ENCODE measurements around the gene LRRC30. TPM values are rescaled to one million over a fixed set of nuclear protein-coding genes. Genes with fewer than 3 reads are reported as not detected.
A peak's percentile ranks its signal among the peaks of the same experiment; 100 is the strongest.

Gene LRRC30
- total RNA-seq, 1 donor from 2014 or later = not detected

- Histone ChIP-seq H3K9me3 (replicated peaks) (no peaks in the 10 kb centered on the region), H3K27ac (replicated peaks) (peak overlapping the region; percentile 77), H3K27me3 (ENCODE audit: low read depth) (no peaks in the 10 kb centered on the region), H3K4me3 (no peak overlapping the region), H3K4me1 (peaks cover 43% of the 10 kb centered on the region), H3K36me3 (no peaks in the 10 kb centered on the region)
- intact Hi-C loops (cut with micrococcal nuclease) = no loop called here
- TF ChIP-seq CTCF (IDR thresholded peaks at IDR 0.05; ENCODE audit: borderline replicate concordance) = no peak
- no peak for DNase-seq
Observed at GRCh38 chr18:7255054-7255453, 24.2 kb downstream of the LRRC30 start.

GRCh38 chr18:7255643-7256042, 24.8 kb downstream of the LRRC30 start:
- DNase-seq = no peak
- H3K4me3 ChIP-seq = no peak overlapping the region
- no peak for TF ChIP-seq CTCF (IDR thresholded peaks at IDR 0.05; ENCODE audit: borderline replicate concordance)
- H3K36me3 ChIP-seq = no peaks in the 10 kb centered on the region
- H3K4me1 ChIP-seq = peaks cover 48% of the 10 kb centered on the region
- intact Hi-C loops (cut with micrococcal nuclease) = no loop called here
- peak overlapping the region; percentile 77 for H3K27ac ChIP-seq (replicated peaks)
- H3K27me3 ChIP-seq (ENCODE audit: low read depth) = no peaks in the 10 kb centered on the region
- no peaks in the 10 kb centered on the region for H3K9me3 ChIP-seq (replicated peaks)

- Histone ChIP-seq H3K27ac (replicated peaks) (peak overlapping the region; percentile 77), H3K36me3 (no peaks in the 10 kb centered on the region), H3K27me3 (ENCODE audit: low read depth) (no peaks in the 10 kb centered on the region), H3K9me3 (replicated peaks) (no peaks in the 10 kb centered on the region), H3K4me3 (peak overlapping the region; percentile 13), H3K4me1 (peaks cover 48% of the 10 kb centered on the region)
- DNase-seq = no peak
- TF ChIP-seq CTCF (IDR thresholded peaks at IDR 0.05; ENCODE audit: borderline replicate concordance) = no peak
- intact Hi-C loops (cut with micrococcal nuclease) = no loop called here
Observed at GRCh38 chr18:7256618-7257425, 25.9 kb downstream of the LRRC30 start.

- H3K36me3 ChIP-seq = no peaks in the 10 kb centered on the region
- H3K27me3 ChIP-seq (ENCODE audit: low read depth) = no peaks in the 10 kb centered on the region
- H3K4me1 ChIP-seq = peaks cover 46% of the 10 kb centered on the region
- H3K9me3 ChIP-seq (replicated peaks) = no peaks in the 10 kb centered on the region
- TF ChIP-seq CTCF (IDR thresholded peaks at IDR 0.05; ENCODE audit: borderline replicate concordance) = no peak
- DNase-seq = no peak
- H3K4me3 ChIP-seq = no peak overlapping the region
- H3K27ac ChIP-seq (replicated peaks) = peak overlapping the region; percentile 77
- intact Hi-C loops (cut with micrococcal nuclease) = no loop called here
Observed at GRCh38 chr18:7257426-7257740, 26.5 kb downstream of the LRRC30 start.

- Histone ChIP-seq H3K4me1 (peaks cover 40% of the 10 kb centered on the region), H3K36me3 (no peaks in the 10 kb centered on the region), H3K27ac (replicated peaks) (peak overlapping the region; percentile 20), H3K9me3 (replicated peaks) (no peaks in the 10 kb centered on the region), H3K27me3 (ENCODE audit: low read depth) (no peaks in the 10 kb centered on the region), H3K4me3 (no peak overlapping the region)
- intact Hi-C loops (cut with micrococcal nuclease) = no loop called here
- TF ChIP-seq CTCF (IDR thresholded peaks at IDR 0.05; ENCODE audit: borderline replicate concordance) = no peak
- DNase-seq = no peak
Observed at GRCh38 chr18:7259475-7259874, 28.6 kb downstream of the LRRC30 start.
